Measurements from ENCODE around the gene BANP. TPM values are rescaled to one million over a fixed set of nuclear protein-coding genes. Genes with fewer than 3 reads are reported as not detected.
"Not testable (repeated sequence)": the region's sequence is repeated elsewhere in the genome, so short reads cannot be mapped to it uniquely, and the experiment has no call there.

BANP gene
- polyA plus RNA-seq, 1 of the 3 experiments (the other 2 are of a cell fraction): 16.8 TPM

GRCh38 chr16:88017587-88018101, 66.4 kb downstream of the BANP start:
- Histone ChIP-seq H4K20me1 (ENCODE audit: insufficient read depth) (no peaks in the 10 kb centered on the region), H3K4me2 (no peak overlapping the region), H2AFZ (ENCODE audit: low read depth) (no peak overlapping the region), H3K4me3 (ENCODE audit: low read depth in 2 of 2, low read length in 1 of 2) (no peak overlapping the region), H3K27me3 (ENCODE audit: insufficient read depth) (no peaks in the 10 kb centered on the region), H3K9me2 (no peaks in the 10 kb centered on the region), H3K9ac (no peak overlapping the region), H3K36me3 (replicated peaks in 1 of 2; ENCODE audit: control insufficient read depth in 1 of 2, insufficient read depth in 2 of 2, low read length in 1 of 2) (peaks cover 0 to 12% of the 10 kb centered on the region in 2 experiments), H3F3A (replicated peaks; ENCODE audit: insufficient read depth) (no peaks in the 10 kb centered on the region), H3K4me1 (ENCODE audit: control insufficient read depth in 1 of 2, insufficient read depth in 2 of 2, low read depth in 1 of 2, low read length in 1 of 2) (peaks cover 8 to 17% of the 10 kb centered on the region in 2 experiments; a peak in 2 of 4 replicates), H3K27ac (ENCODE audit: low read depth in 2 of 2, low read length in 1 of 2) (no peak overlapping the region), H3K79me2 (ENCODE audit: insufficient read depth) (no peaks in the 10 kb centered on the region), H3K9me3 (no peaks in the 10 kb centered on the region)
- TF ChIP-seq ELF1 (IDR thresholded peaks at IDR 0.05): no peak
- no peak for TF ChIP-seq GATA2 (CRISPR knock-in tag; IDR thresholded peaks at IDR 0.05)
- TF ChIP-seq SIN3A (IDR thresholded peaks at IDR 0.05; ENCODE audit: borderline replicate concordance, low read depth, low read length): no peak
- no peak for TF ChIP-seq TEAD4 (IDR thresholded peaks at IDR 0.05; ENCODE audit: borderline replicate concordance, insufficient read depth)
- no peak for TF ChIP-seq NRF1 (IDR thresholded peaks at IDR 0.05; ENCODE audit: low read depth, low read length)
- TF ChIP-seq USF2 (IDR thresholded peaks at IDR 0.05; ENCODE audit: borderline replicate concordance, low read depth, low read length): no peak
- TF ChIP-seq MXI1 (IDR thresholded peaks at IDR 0.05; ENCODE audit: low read depth, low read length): no peak
- no peak for TF ChIP-seq PBX3 (IDR thresholded peaks at IDR 0.05)
- TF ChIP-seq EZH2phosphoT487 (IDR thresholded peaks at IDR 0.05; ENCODE audit: borderline replicate concordance, low read depth): no peak
- TF ChIP-seq POLR2AphosphoS5 (IDR thresholded peaks at IDR 0.05; ENCODE audit: low read depth, low read length): no peak
- TF ChIP-seq, protein P1, sequence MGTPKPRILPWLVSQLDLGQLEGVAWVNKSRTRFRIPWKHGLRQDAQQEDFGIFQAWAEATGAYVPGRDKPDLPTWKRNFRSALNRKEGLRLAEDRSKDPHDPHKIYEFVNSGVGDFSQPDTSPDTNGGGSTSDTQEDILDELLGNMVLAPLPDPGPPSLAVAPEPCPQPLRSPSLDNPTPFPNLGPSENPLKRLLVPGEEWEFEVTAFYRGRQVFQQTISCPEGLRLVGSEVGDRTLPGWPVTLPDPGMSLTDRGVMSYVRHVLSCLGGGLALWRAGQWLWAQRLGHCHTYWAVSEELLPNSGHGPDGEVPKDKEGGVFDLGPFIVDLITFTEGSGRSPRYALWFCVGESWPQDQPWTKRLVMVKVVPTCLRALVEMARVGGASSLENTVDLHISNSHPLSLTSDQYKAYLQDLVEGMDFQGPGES (IDR thresholded peaks at IDR 0.05; ENCODE audit: low read depth, low read length): no peak
- no peak for TF ChIP-seq RFX5 (IDR thresholded peaks at IDR 0.05; ENCODE audit: low read length)
- no peak for TF ChIP-seq EP300 (IDR thresholded peaks at IDR 0.05; ENCODE audit: borderline replicate concordance in 1 of 2, low read depth in 1 of 2, low read length in 1 of 2)
- TF ChIP-seq RCOR1 (IDR thresholded peaks at IDR 0.05; ENCODE audit: low read length): no peak
- TF ChIP-seq MEF2A (IDR thresholded peaks at IDR 0.05; ENCODE audit: borderline replicate concordance, low read depth): no peak
- TF ChIP-seq FOSL2 (IDR thresholded peaks at IDR 0.05; ENCODE audit: borderline replicate concordance, low read depth): no peak
- TF ChIP-seq GABPA (IDR thresholded peaks at IDR 0.05; ENCODE audit: low read depth): no peak
- 97% methylated on average over 10 of the region's 19 CpGs for WGBS (ENCODE audit: low lambda C conversion rate)
- ChIA-PET POLR2A (no interaction called here), CTCF (interaction anchor here (0.7 kb wide), 1 partner anchor 420 kb away, joined by 4 read pairs; no protein-coding TSS in a partner anchor)
- DNase-seq: no peak

DNA sequence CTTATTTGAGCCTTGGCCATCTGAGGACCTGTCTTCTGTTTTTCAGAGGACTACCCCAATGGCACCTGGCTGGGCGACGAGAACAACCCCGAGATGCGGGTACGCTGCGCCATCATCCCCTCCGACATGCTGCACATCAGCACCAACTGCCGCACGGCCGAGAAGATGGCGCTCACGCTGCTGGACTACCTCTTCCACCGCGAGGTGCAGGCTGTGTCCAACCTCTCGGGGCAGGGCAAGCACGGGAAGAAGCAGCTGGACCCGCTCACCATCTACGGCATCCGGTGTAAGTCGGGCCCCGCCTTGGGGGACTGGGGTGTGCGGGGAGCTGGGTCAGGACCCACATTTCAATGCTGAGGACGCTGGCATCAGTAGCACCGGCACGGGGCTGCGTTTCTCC, 67.1 kb downstream of the BANP start:
- WGBS (ENCODE audit: low lambda C conversion rate): 97% methylated on average over 10 of the region's 26 CpGs
- H3K9me3 ChIP-seq; H3K36me3 ChIP-seq (replicated peaks in 1 of 2; ENCODE audit: control insufficient read depth in 1 of 2, insufficient read depth in 2 of 2, low read length in 1 of 2); DNase-seq; H4K20me1 ChIP-seq (ENCODE audit: insufficient read depth); H3K9me2 ChIP-seq; POLR2A ChIA-PET; H3K27me3 ChIP-seq (ENCODE audit: insufficient read depth); H3F3A ChIP-seq (replicated peaks; ENCODE audit: insufficient read depth); H3K9ac ChIP-seq; H3K27ac ChIP-seq (ENCODE audit: low read depth in 2 of 2, low read length in 1 of 2); CTCF ChIA-PET; H3K4me3 ChIP-seq (ENCODE audit: low read depth in 2 of 2, low read length in 1 of 2); H3K4me2 ChIP-seq; H2AFZ ChIP-seq (ENCODE audit: low read depth); H3K79me2 ChIP-seq (ENCODE audit: insufficient read depth): not testable (repeated sequence)
- H3K4me1 ChIP-seq (ENCODE audit: control insufficient read depth in 1 of 2, insufficient read depth in 2 of 2, low read depth in 1 of 2, low read length in 1 of 2): peaks cover 8 to 17% of the 10 kb centered on the region in 2 experiments; a peak in 2 of 4 replicates

GRCh38 chr16:88019041-88019820, 68.0 kb downstream of the BANP start:
- H3K4me1 ChIP-seq (ENCODE audit: control insufficient read depth in 1 of 2, insufficient read depth in 2 of 2, low read depth in 1 of 2, low read length in 1 of 2): peaks cover 2 to 14% of the 10 kb centered on the region in 2 experiments; a peak in 3 of 4 replicates
- H3K4me2 ChIP-seq; H3K27me3 ChIP-seq (ENCODE audit: insufficient read depth); H3F3A ChIP-seq (replicated peaks; ENCODE audit: insufficient read depth); H3K9ac ChIP-seq; H3K79me2 ChIP-seq (ENCODE audit: insufficient read depth); H3K27ac ChIP-seq (ENCODE audit: low read depth in 2 of 2, low read length in 1 of 2); H4K20me1 ChIP-seq (ENCODE audit: insufficient read depth); H3K36me3 ChIP-seq (replicated peaks in 1 of 2; ENCODE audit: control insufficient read depth in 1 of 2, insufficient read depth in 2 of 2, low read length in 1 of 2); H3K9me3 ChIP-seq; H2AFZ ChIP-seq (ENCODE audit: low read depth); POLR2A ChIA-PET; H3K4me3 ChIP-seq (ENCODE audit: low read depth in 2 of 2, low read length in 1 of 2); H3K9me2 ChIP-seq: not testable (repeated sequence)
- DNase-seq: peak; percentile 48
- CTCF ChIA-PET: interaction anchor here (1.0 to 2.7 kb wide), 2 partner anchors 44 to 419 kb away, joined by 3 to 6 read pairs; no protein-coding TSS in a partner anchor
- WGBS (ENCODE audit: low lambda C conversion rate): 92% methylated on average over 49 of the region's 59 CpGs
